GM12878 (cell line): ENCODE measurements around the gene SHFL. TPM values are rescaled to one million over a fixed set of nuclear protein-coding genes. Genes with fewer than 3 reads are reported as not detected.
A peak's percentile ranks its signal among the peaks of the same experiment; 100 is the strongest.

Source experiments
- ATF7 ChIP-seq: fragments of 450-650 bp; IDR thresholded peaks from 2 replicates; pipeline ENCODE4 v1.6.1; 2016; ENCODE audit warnings: low read depth, mild to moderate bottlenecking
- CBFB ChIP-seq: IDR thresholded peaks from 2 replicates; pipeline ENCODE4 v1.6.1; 2016; ENCODE audit warnings: antibody characterized with exemption, low read depth
- CBX5 ChIP-seq: sonication (generic); IDR thresholded peaks from 2 replicates; pipeline ENCODE4 v1.6.1; 2016; ENCODE audit warnings: low read depth, moderate library complexity, mild to moderate bottlenecking, inconsistent platforms
- CEBPB ChIP-seq, 2 experiments: fragments of 150-350 bp in 1 of 2; IDR thresholded peaks; 2 replicates each; pipeline ENCODE4 v1.6.1; 2012 to 2014; ENCODE audit warnings: low read depth in 2 of 2, low read length in 2 of 2, borderline replicate concordance in 1 of 2, inconsistent platforms in 1 of 2
- CHD2 ChIP-seq: IDR thresholded peaks from 2 replicates; pipeline ENCODE4 v1.6.1; 2011; ENCODE audit warnings: low read depth, low read length, improper control_type of control experiment, borderline replicate concordance
- CHD4 ChIP-seq: fragments of 200-600 bp; sonication (generic); IDR thresholded peaks from 2 replicates; pipeline ENCODE4 v1.6.1; 2016; ENCODE audit warnings: mild to moderate bottlenecking
- EZH2 ChIP-seq: IDR thresholded peaks from 2 replicates; pipeline ENCODE4 v1.6.1; 2012; ENCODE audit warnings: low read depth, mild to moderate bottlenecking, control low read depth, inconsistent platforms, low read length, borderline replicate concordance; ENCODE audit not compliant: control insufficient read depth
- GABPA ChIP-seq: IDR thresholded peaks from 2 replicates; pipeline ENCODE4 v1.6.1; 2014; ENCODE audit warnings: antibody characterized with exemption, low read depth, mild to moderate bottlenecking, inconsistent platforms
- GATAD2B ChIP-seq: fragments of 450-650 bp; conservative IDR thresholded peaks from 2 replicates; pipeline ENCODE4 v1.6.1; 2017; ENCODE audit warnings: low read depth, mild to moderate bottlenecking, moderate library complexity
- HSF1 ChIP-seq: fragments of 150-350 bp; IDR thresholded peaks from 2 replicates; pipeline ENCODE4 v1.6.1; 2014; ENCODE audit warnings: mild to moderate bottlenecking, low read depth, low read length
- MYC ChIP-seq: IDR thresholded peaks from 2 replicates; pipeline ENCODE4 v1.6.1; 2011; ENCODE audit warnings: mild to moderate bottlenecking, low read length, moderate library complexity, inconsistent platforms; ENCODE audit not compliant: insufficient read depth, insufficient replicate concordance, insufficient read length, severe bottlenecking
- NR2C1 ChIP-seq: fragments of 450-650 bp; IDR thresholded peaks from 2 replicates; pipeline ENCODE4 v1.6.1; 2017; ENCODE audit warnings: antibody characterized with exemption, mild to moderate bottlenecking, moderate library complexity
- NR2C2 ChIP-seq: IDR thresholded peaks from 2 replicates; pipeline ENCODE4 v1.6.1; 2011; ENCODE audit warnings: borderline replicate concordance, low read depth; ENCODE audit not compliant: control insufficient read depth, insufficient read length
- NR2F1 ChIP-seq: fragments of 450-650 bp; conservative IDR thresholded peaks from 2 replicates; pipeline ENCODE4 v1.6.1; 2017; ENCODE audit warnings: mild to moderate bottlenecking
- RAD21 ChIP-seq: IDR thresholded peaks from 2 replicates; pipeline ENCODE4 v1.6.1; 2011; ENCODE audit warnings: mild to moderate bottlenecking, low read depth, low read length, moderate library complexity; ENCODE audit not compliant: insufficient read depth
- RAD51 ChIP-seq: fragments of 450-650 bp; IDR thresholded peaks from 2 replicates; pipeline ENCODE4 v1.6.1; 2016; ENCODE audit warnings: moderate library complexity, mild to moderate bottlenecking, inconsistent platforms
- RBBP5 ChIP-seq: fragments of 200-600 bp; sonication (generic); conservative IDR thresholded peaks from 2 replicates; pipeline ENCODE4 v1.6.1; 2016
- SIX5 ChIP-seq: IDR thresholded peaks from 2 replicates; pipeline ENCODE4 v1.6.1; 2011; ENCODE audit warnings: mild to moderate bottlenecking, low read depth, low read length, moderate library complexity; ENCODE audit not compliant: severe bottlenecking
- SMC3 ChIP-seq: IDR thresholded peaks from 2 replicates; pipeline ENCODE4 v1.6.1; 2011; ENCODE audit warnings: low read length, improper control_type of control experiment, borderline replicate concordance
- SPI1 ChIP-seq: IDR thresholded peaks from 2 replicates; pipeline ENCODE4 v1.6.1; 2011; ENCODE audit warnings: low read depth, mild to moderate bottlenecking, low read length, moderate library complexity, borderline replicate concordance; ENCODE audit not compliant: insufficient read depth
- SREBF1 ChIP-seq: IDR thresholded peaks from 2 replicates; pipeline ENCODE4 v1.6.1; 2012; ENCODE audit warnings: mild to moderate bottlenecking, low read length
- TCF12 ChIP-seq: IDR thresholded peaks from 2 replicates; pipeline ENCODE4 v1.6.1; 2011; ENCODE audit warnings: low read depth, mild to moderate bottlenecking, low read length
- WRNIP1 ChIP-seq: IDR thresholded peaks from 2 replicates; pipeline ENCODE4 v1.6.1; 2011; ENCODE audit warnings: low read depth, low read length, improper control_type of control experiment, borderline replicate concordance
- YY1 ChIP-seq: IDR thresholded peaks from 2 replicates; pipeline ENCODE4 v1.6.1; 2011; ENCODE audit warnings: low read depth, mild to moderate bottlenecking, low read length
- ZBED1 ChIP-seq: IDR thresholded peaks from 2 replicates; pipeline ENCODE4 v1.6.1; 2016; ENCODE audit warnings: borderline replicate concordance
- ZNF274 ChIP-seq: IDR thresholded peaks from one replicate; pipeline ENCODE4 v1.8.0; 2011; ENCODE audit not compliant: insufficient read length, insufficient read depth
- ZSCAN29 ChIP-seq: fragments of 450-650 bp; IDR thresholded peaks from 2 replicates; pipeline ENCODE4 v1.6.1; 2017; ENCODE audit warnings: mild to moderate bottlenecking, moderate library complexity
- polyA plus RNA-seq, 11 experiments: library from polyadenylated mRNA; depleted of rRNA in 4 of 11; unstranded in 6 of 11; stranded (reverse) in 5 of 11; fragments of >200 nt; fragmentation: Nextera tagmentation in 4 of 11; fragmentation: Illumina TruSeq in 1 of 11; extraction: Ambion mirVana in 4 of 11; extraction: Trizol in 1 of 11; gene quantifications; 1 replicate in 1 of 11; 2 replicates in 10 of 11; pipeline versions ENCODE4 v1.2.1 to v1.2.3, GENCODE V29; 2011 to 2016; ENCODE audit warnings: inconsistent platforms in 2 of 11, missing spikeins in 2 of 11, low read depth in 1 of 11
- total RNA-seq, 4 experiments: library from RNA; depleted of rRNA in 3 of 4; stranded (reverse); fragments of >200 nt in 3 of 4; fragmentation: Illumina TruSeq in 1 of 4; extraction: Trizol in 1 of 4; gene quantifications; 2 replicates each; pipeline versions ENCODE4 v1.2.1 to v1.2.3, GENCODE V29; 2013 to 2021
- TF ChIP-seq, protein P1 (sequence below): fragments of 450-650 bp; IDR thresholded peaks from 2 replicates; pipeline ENCODE4 v1.6.1; 2017; ENCODE audit warnings: low read depth, mild to moderate bottlenecking, moderate library complexity
- TF ChIP-seq, protein P2 (sequence below): IDR thresholded peaks from 2 replicates; pipeline ENCODE4 v1.6.1; 2012; ENCODE audit warnings: low read depth, low read length, improper control_type of control experiment
- TF ChIP-seq, protein P3 (sequence below): IDR thresholded peaks from 2 replicates; pipeline ENCODE4 v1.6.1; 2011; ENCODE audit warnings: low read depth, mild to moderate bottlenecking, low read length, moderate library complexity, borderline replicate concordance; ENCODE audit errors: extremely low read depth

The SHFL gene
- total and polyA plus RNA-seq, 10 of the 15 experiments (the other 5 are each of a cell fraction or from before 2014, with no cell fraction given) = 8.0 to 83.8 (median 40.7) TPM

GRCh38 chr19:10111405-10111811 is 25.3 kb downstream of the SHFL start, which contains the start of gene P2RY11 (continued):
- TF ChIP-seq GABPA (no peak), CHD2 (peak; percentile 82), SPI1 (no peak), RAD21 (no peak), RBBP5 (no peak), YY1 (peak; percentile 31; the same call in 1 of the 2 replicates), GATAD2B (no peak; the same call in 1 of the 2 replicates), SIX5 (no peak), ZSCAN29 (no peak), CHD4 (no peak), MYC (no peak), ATF7 (no peak), SREBF1 (no peak), EZH2 (no peak), HSF1 (no peak), CBX5 (no peak), ZBED1 (peak; percentile 67; the same call in 1 of the 2 replicates), RAD51 (no peak), ZNF274 (no peak), NR2F1 (no peak; the same call in 1 of the 2 replicates), NR2C1 (no peak), CBFB (peak; percentile 41; the same call in 1 of the 2 replicates), WRNIP1 (no peak), SMC3 (peak; percentile 21; the same call in 1 of the 2 replicates), CEBPB (IDR thresholded peaks at IDR 0.05; ENCODE audit: borderline replicate concordance in 1 of 2, low read depth in 2 of 2, low read length in 2 of 2) (no peak), NR2C2 (no peak), TCF12 (peak; percentile 58; the same call in 1 of the 2 replicates)
- TF ChIP-seq, protein P1, sequence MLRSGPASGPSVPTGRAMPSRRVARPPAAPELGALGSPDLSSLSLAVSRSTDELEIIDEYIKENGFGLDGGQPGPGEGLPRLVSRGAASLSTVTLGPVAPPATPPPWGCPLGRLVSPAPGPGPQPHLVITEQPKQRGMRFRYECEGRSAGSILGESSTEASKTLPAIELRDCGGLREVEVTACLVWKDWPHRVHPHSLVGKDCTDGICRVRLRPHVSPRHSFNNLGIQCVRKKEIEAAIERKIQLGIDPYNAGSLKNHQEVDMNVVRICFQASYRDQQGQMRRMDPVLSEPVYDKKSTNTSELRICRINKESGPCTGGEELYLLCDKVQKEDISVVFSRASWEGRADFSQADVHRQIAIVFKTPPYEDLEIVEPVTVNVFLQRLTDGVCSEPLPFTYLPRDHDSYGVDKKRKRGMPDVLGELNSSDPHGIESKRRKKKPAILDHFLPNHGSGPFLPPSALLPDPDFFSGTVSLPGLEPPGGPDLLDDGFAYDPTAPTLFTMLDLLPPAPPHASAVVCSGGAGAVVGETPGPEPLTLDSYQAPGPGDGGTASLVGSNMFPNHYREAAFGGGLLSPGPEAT = peak; percentile 40; the same call in 1 of the 2 replicates
- TF ChIP-seq, protein P2, sequence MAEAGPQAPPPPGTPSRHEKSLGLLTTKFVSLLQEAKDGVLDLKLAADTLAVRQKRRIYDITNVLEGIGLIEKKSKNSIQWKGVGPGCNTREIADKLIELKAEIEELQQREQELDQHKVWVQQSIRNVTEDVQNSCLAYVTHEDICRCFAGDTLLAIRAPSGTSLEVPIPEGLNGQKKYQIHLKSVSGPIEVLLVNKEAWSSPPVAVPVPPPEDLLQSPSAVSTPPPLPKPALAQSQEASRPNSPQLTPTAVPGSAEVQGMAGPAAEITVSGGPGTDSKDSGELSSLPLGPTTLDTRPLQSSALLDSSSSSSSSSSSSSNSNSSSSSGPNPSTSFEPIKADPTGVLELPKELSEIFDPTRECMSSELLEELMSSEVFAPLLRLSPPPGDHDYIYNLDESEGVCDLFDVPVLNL = no peak
- TF ChIP-seq, protein P3, sequence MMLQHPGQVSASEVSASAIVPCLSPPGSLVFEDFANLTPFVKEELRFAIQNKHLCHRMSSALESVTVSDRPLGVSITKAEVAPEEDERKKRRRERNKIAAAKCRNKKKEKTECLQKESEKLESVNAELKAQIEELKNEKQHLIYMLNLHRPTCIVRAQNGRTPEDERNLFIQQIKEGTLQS = no peak
